ENCODE data around the gene PAPPA2. TPM values are rescaled to one million over a fixed set of nuclear protein-coding genes. Genes with fewer than 3 reads are reported as not detected.

Gene PAPPA2
- total and polyA plus RNA-seq, 9 donors: 0.01 to 0.69 (median 0.32) TPM; not detected in 4

DNA sequence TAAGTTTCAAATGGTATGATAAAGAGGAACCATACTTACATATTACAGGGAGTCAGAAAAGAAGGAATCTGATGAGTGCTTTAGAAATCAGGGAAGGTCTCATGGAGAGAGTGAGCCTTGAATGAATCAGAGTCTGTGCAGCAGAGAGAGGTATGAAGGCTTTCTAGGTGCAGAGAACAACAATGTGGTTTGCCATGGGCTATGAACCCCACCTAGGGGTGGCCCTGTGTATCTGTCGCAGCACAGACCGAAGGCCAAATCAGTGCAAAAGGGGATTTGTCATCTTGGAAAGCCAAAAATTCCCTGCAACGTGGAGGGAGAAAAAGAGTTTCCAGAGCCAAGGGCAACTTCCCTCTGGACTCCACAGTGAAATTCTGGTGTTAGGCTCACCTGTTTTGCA lies 3.5 kb downstream of the PAPPA2 start:
- no peak for DNase-seq
- H3K27ac ChIP-seq: no peak overlapping the region
- H3K36me3 ChIP-seq: no peaks in the 10 kb centered on the region
- no peak overlapping the region for H3K4me3 ChIP-seq
- WGBS, 3 donors: 28 to 53% (median 41%) methylated on average over 3 of the region's 3 CpGs
- intact Hi-C loops (cut with DNase I): no loop called here
- H3K9me3 ChIP-seq: no peaks in the 10 kb centered on the region
- no peaks in the 10 kb centered on the region for H3K27me3 ChIP-seq
- TF ChIP-seq, protein P1, sequence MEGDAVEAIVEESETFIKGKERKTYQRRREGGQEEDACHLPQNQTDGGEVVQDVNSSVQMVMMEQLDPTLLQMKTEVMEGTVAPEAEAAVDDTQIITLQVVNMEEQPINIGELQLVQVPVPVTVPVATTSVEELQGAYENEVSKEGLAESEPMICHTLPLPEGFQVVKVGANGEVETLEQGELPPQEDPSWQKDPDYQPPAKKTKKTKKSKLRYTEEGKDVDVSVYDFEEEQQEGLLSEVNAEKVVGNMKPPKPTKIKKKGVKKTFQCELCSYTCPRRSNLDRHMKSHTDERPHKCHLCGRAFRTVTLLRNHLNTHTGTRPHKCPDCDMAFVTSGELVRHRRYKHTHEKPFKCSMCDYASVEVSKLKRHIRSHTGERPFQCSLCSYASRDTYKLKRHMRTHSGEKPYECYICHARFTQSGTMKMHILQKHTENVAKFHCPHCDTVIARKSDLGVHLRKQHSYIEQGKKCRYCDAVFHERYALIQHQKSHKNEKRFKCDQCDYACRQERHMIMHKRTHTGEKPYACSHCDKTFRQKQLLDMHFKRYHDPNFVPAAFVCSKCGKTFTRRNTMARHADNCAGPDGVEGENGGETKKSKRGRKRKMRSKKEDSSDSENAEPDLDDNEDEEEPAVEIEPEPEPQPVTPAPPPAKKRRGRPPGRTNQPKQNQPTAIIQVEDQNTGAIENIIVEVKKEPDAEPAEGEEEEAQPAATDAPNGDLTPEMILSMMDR (IDR thresholded peaks at IDR 0.05): no peak
- no peak for TF ChIP-seq POLR2A (IDR thresholded peaks at IDR 0.05)
- TF ChIP-seq EP300 (IDR thresholded peaks at IDR 0.05): no peak
- no peaks in the 10 kb centered on the region for H3K4me1 ChIP-seq (ENCODE audit: insufficient read depth)

DNA sequence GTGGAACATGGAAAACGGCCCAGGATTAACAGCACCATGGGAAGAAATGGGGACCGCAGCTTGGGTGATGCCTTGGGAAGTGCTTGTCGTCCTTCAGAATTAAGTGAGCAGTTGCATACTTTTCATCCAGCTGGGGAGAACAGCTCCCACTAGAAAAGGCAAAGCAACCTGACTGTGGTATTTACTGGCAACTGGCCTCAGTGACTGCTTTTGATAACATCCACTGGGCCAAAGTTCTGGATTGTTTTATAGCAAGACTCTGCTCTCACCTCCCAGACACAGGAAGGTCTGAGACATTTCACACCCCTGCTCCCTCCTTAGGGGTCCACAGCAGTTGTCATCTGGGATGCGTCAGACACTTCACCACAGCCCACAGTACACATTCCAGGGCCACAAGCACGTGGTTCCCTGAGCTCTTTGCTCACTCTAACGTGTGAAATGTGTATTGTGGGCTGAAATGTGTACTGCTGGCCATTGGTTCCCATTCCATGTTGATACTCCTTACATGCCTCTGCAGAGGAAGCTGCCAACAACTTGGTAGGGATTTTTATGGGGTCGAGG lies 6.6 kb downstream of the PAPPA2 start:
- no peaks in the 10 kb centered on the region for H3K4me1 ChIP-seq (ENCODE audit: insufficient read depth)
- H3K9me3 ChIP-seq: no peaks in the 10 kb centered on the region
- no peak overlapping the region for H3K27ac ChIP-seq
- no peak for DNase-seq
- WGBS, 3 donors: 24 to 32% (median 30%) methylated on average over 7 of the region's 7 CpGs
- no peak for TF ChIP-seq EP300 (IDR thresholded peaks at IDR 0.05)
- no peak for TF ChIP-seq POLR2A (IDR thresholded peaks at IDR 0.05)
- TF ChIP-seq, protein P1 (IDR thresholded peaks at IDR 0.05): no peak
- H3K4me3 ChIP-seq: no peak overlapping the region
- no peaks in the 10 kb centered on the region for H3K27me3 ChIP-seq
- H3K36me3 ChIP-seq: no peaks in the 10 kb centered on the region
- intact Hi-C loops (cut with DNase I): no loop called here

DNA sequence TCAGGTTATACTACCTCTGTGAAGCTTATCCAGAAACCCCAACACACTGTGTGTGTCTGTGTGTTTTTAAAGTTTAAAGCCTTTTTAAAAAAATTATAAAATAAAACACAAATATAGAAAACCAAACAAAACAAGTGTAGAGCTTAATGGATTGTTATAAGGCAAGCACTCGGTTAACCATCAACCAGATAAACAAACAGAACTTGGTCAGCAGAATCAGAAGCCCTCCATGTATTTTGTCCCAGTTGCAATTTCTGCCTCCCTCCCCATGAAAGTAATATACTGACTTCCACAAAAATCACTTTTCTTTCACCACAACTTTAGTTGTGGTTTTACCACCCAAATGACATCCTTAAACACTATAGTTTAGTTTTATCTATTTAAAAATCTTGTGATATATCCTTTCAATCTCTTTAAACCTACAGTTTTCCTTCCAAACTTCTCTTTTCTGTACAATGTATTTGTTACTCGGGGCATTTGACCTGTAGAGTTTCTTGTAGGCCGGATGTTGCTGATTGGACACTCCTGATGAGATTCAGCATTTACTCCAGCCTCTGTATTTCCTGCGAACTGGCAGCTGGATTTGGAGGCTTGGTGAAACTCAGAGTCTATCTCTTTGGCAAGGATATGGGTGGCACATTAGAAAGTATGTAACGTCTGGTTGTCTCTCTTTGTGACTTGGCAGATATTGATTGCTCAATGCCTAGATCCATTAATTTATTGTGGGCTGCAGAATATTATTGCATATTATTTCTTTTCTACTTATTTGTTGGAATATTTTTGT lies 8.6 kb downstream of the PAPPA2 start:
- Histone ChIP-seq H3K4me1 (ENCODE audit: insufficient read depth) (no peaks in the 10 kb centered on the region), H3K9me3 (no peaks in the 10 kb centered on the region), H3K36me3 (no peaks in the 10 kb centered on the region), H3K27me3 (no peaks in the 10 kb centered on the region), H3K27ac (no peak overlapping the region), H3K4me3 (no peak overlapping the region)
- TF ChIP-seq EP300 (IDR thresholded peaks at IDR 0.05) (no peak), POLR2A (IDR thresholded peaks at IDR 0.05) (no peak)
- TF ChIP-seq, protein P1 (IDR thresholded peaks at IDR 0.05): no peak
- 75 to 86% (median 75%) methylated on average over 5 of the region's 5 CpGs for WGBS, 3 donors
- DNase-seq: no peak
- intact Hi-C loops (cut with DNase I): no loop called here

DNA sequence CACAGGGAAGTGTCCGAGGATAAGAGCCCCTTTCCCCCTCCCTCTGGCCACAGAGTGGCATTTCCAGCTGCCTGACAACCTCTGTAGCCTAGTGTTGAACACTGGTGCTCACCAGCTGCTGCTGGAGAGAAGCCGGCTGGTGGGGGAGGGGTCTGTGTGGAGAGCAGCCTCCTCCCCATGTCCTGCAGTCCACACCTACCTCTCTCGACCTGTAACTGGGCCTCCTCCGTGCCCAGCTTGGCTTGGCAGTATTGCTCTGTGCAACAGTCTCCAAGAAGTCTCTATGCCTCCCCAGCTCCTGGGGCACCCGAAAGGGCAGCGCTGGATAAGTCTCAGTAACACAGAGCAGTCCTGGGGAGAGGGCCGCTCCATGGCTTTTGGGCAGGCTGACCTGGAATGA lies 17.0 kb downstream of the PAPPA2 start:
- intact Hi-C loops (cut with DNase I): no loop called here
- Histone ChIP-seq H3K27ac (no peak overlapping the region), H3K4me3 (no peak overlapping the region), H3K36me3 (no peaks in the 10 kb centered on the region), H3K4me1 (ENCODE audit: insufficient read depth) (no peaks in the 10 kb centered on the region), H3K9me3 (no peaks in the 10 kb centered on the region), H3K27me3 (no peaks in the 10 kb centered on the region)
- TF ChIP-seq EP300 (IDR thresholded peaks at IDR 0.05) (no peak), POLR2A (IDR thresholded peaks at IDR 0.05) (no peak)
- TF ChIP-seq, protein P1 (IDR thresholded peaks at IDR 0.05): no peak
- peak in 1 of 5 donors; percentile 7 for DNase-seq
- 19 to 36% (median 29%) methylated on average over 5 to 7 of the region's 7 CpGs for WGBS, 3 donors
